Posterior vena cava (tissue), 2 donors: Measurements from ENCODE around the gene WFDC11. TPM values are rescaled to one million over a fixed set of nuclear protein-coding genes. Genes with fewer than 3 reads are reported as not detected.

Experiments
- DNase-seq: peaks from one replicate; pipeline ENCODE4 v3.0.0-alpha.2; 2020; ENCODE audit warnings: low spot score
- intact Hi-C, 2 donors: fragments of 100-400 bp; cut with DNase I; formaldehyde crosslinking; loops; one replicate each; pipeline versions ENCODE4 v1.14.1 to v1.14.2; 2022 to 2023
- microRNA-seq, 2 donors: library from miRNA; unstranded; fragments of <30 nt; microRNA quantifications; one replicate each; pipeline ENCODE4 v1.2.0, GENCODE V29; 2020 to 2021; ENCODE audit warnings: borderline microRNAs expressed in 2 of 2
- total RNA-seq, 2 donors: library from RNA; stranded (reverse); fragmentation: NEBNext Ultra II Directional; extraction: Animal tissue kit (Norgen Biotek cat#: 25700); gene quantifications; one replicate each; pipeline ENCODE4 v1.2.1, GENCODE V29; 2021
- donor health status: DM: yes; HTN: yes; CAD: no.
- donor health status: DM: yes; HTN: yes; CAD: no.

Gene WFDC11
- total RNA-seq, 2 donors from 2014 or later, result not detected

GRCh38 chr20:45630371-45630770 lies 39.7 kb downstream of the WFDC11 start:
- DNase-seq, result no peak

GRCh38 chr20:45629496-45630100 lies 40.4 kb downstream of the WFDC11 start, which contains the start of gene WFDC10A:
Gene WFDC10A (plus strand): TSS chr20:45629739. CDS start chr20:45629814, 75 bp downstream.
- DNase-seq, result no peak
- intact Hi-C loops, result no loop called here

More at GRCh38 chr20:45630371-45630770, 39.7 kb downstream of the WFDC11 start:
- intact Hi-C loops, result no loop called here

GRCh38 chr20:45626540-45626939 lies 43.5 kb downstream of the WFDC11 start:
- DNase-seq, result no peak
- intact Hi-C loops, result no loop called here

- intact Hi-C loops, result no loop called here
- no peak for DNase-seq
Measured at GRCh38 chr20:45621593-45621992, 48.4 kb downstream of the WFDC11 start.

DNA sequence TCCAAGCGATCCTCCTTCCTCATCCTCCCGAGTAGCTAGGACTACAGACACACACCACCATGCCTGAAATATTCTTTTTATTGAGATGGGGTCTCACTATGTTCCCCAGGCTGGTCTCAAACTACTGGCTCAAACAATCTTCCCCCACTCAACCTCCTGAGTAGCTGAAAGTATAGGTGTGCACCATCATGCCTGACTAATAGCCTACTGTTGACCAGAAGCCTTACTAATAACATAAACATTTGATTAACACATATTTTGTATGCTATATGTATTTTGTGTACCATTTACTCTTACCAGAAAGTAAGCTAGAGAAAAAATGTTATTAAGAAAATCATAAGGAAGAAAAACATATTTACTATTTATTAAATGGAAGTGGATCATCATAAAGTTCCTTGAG lies 52.4 kb downstream of the WFDC11 start:
- intact Hi-C loops, result no loop called here

GRCh38 chr20:45612314-45612713 lies 57.7 kb downstream of the WFDC11 start:
- no peak for DNase-seq
- intact Hi-C loops, result no loop called here

More for the DNA sequence above, 52.4 kb downstream of the WFDC11 start:
- DNase-seq, result no peak

GRCh38 chr20:45611054-45611453 lies 59.0 kb downstream of the WFDC11 start:
- intact Hi-C loops, result no loop called here
- DNase-seq, result no peak

DNA sequence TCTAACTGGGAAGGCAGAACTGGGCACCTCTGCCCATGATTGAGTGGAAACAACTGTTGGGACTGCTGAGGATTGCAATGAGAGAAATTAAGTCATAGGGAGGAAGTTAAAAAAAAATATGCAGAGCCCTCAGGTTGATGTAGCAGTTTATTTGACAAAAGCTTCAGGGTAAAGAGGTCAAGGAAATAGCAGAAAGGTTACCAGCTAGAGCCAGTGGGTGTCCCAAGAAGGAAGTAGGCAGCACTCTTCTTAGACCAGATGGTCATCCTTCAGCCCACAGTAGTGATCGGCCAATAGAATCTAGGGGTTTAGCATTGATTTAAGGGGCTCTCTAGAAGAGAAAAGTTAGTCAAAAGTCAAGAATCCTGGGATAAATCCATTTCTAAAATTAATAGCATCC lies 62.2 kb downstream of the WFDC11 start:
- no peak for DNase-seq
- intact Hi-C loops, result no loop called here

Small RNAs within 50 kb of the gene (microRNA-seq; reads per million reads assigned to microRNA genes)
- 43.6 to 104 reads per million in 2 donors for gene MIR3617

Other genes starting within 250 kb of the WFDC11 start
- 10 to 100 TPM; 38.0 to 57.7 TPM for gene WFDC2, start 200.5 kb downstream of the WFDC11 start, total RNA-seq
- gene SPINT3, start 154.6 kb downstream of the WFDC11 start, total RNA-seq, result not detected
- gene WFDC6, start 130.8 kb downstream of the WFDC11 start, total RNA-seq, result not detected
- gene EPPIN, start 122.8 kb downstream of the WFDC11 start, total RNA-seq, result not detected
- not detected for gene WFDC8, start 91.0 kb downstream of the WFDC11 start, total RNA-seq
- not detected for gene WFDC10A, start 40.5 kb downstream of the WFDC11 start, total RNA-seq
- not detected for gene WFDC9, start 39.0 kb downstream of the WFDC11 start, total RNA-seq
- not detected for gene WFDC13, start 31.8 kb upstream of the WFDC11 start, total RNA-seq
- gene WFDC10B, start 34.8 kb upstream of the WFDC11 start, total RNA-seq, result under 1 TPM in 1 of 2 donors, not detected in 1; 0.48 TPM
- not detected for gene SPINT4, start 52.1 kb upstream of the WFDC11 start, total RNA-seq
- 1 to 10 TPM in 1 of 2 donors, not detected in 1; 4.7 TPM for gene WFDC3, start 121.6 kb upstream of the WFDC11 start, total RNA-seq
- 10 to 100 TPM; 20.3 to 23.7 TPM for gene DNTTIP1, start 121.7 kb upstream of the WFDC11 start, total RNA-seq
- gene UBE2C, start 142.4 kb upstream of the WFDC11 start, total RNA-seq, result under 1 TPM in 1 of 2 donors, not detected in 1; 0.79 TPM
- under 1 TPM; 0.48 to 0.60 TPM for gene TNNC2, start 157.1 kb upstream of the WFDC11 start, total RNA-seq
- 10 to 100 TPM; 35.8 to 55.4 TPM for gene SNX21, start 163.6 kb upstream of the WFDC11 start, total RNA-seq
- 10 to 100 TPM; 12.2 to 14.1 TPM for gene ACOT8, start 187.2 kb upstream of the WFDC11 start, total RNA-seq
- 1 to 10 TPM; 2.3 to 2.5 TPM for gene ZSWIM3, start 187.4 kb upstream of the WFDC11 start, total RNA-seq
- 1 to 10 TPM; 6.5 to 7.0 TPM for gene ZSWIM1, start 211.0 kb upstream of the WFDC11 start, total RNA-seq
- 1 to 10 TPM in 1 of 2 donors, under 1 TPM in 1; 1.00 to 9.6 TPM for gene SPATA25, start 217.4 kb upstream of the WFDC11 start, total RNA-seq
- gene NEURL2, start 221.0 kb upstream of the WFDC11 start, total RNA-seq, result 10 to 100 TPM; 10.0 to 35.4 TPM
- 100 to 1,000 TPM in 1 of 2 donors, 10 to 100 TPM in 1; 81.2 to 112 TPM for gene CTSA, start 221.1 kb upstream of the WFDC11 start, total RNA-seq
- 100 to 1,000 TPM; 134 to 689 TPM for gene PLTP, start 241.9 kb upstream of the WFDC11 start, total RNA-seq